ENCODE data around the gene LIN28A.

LIN28A gene

GRCh38 chr1:26388791-26389445, 21.7 kb upstream of the LIN28A start:
- H2AFZ ChIP-seq (ENCODE audit: low read depth, low read length) = no peak overlapping the region
- H3K27me3 ChIP-seq (ENCODE audit: insufficient read depth, low read length, poor library complexity) = peaks cover 5% of the 10 kb centered on the region
- H3K4me1 ChIP-seq (ENCODE audit: insufficient read depth, low read length) = peaks cover 13% of the 10 kb centered on the region
- H3K9me3 ChIP-seq (ENCODE audit: insufficient read depth, low read length, severe bottlenecking) = no peaks in the 10 kb centered on the region
- no peaks in the 10 kb centered on the region for H3K36me3 ChIP-seq (ENCODE audit: insufficient read depth, low read length)
- H3K4me3 ChIP-seq (ENCODE audit: low read depth in 1 of 2, low read length in 2 of 2) = no peak overlapping the region
- H3K27ac ChIP-seq (ENCODE audit: low read length) = no peak overlapping the region
- no peaks in the 10 kb centered on the region for H3K79me2 ChIP-seq (ENCODE audit: insufficient read depth, low read length)
- TF ChIP-seq CTCF (IDR thresholded peaks at IDR 0.05; ENCODE audit: borderline replicate concordance, extremely low read depth, low read length, poor library complexity, severe bottlenecking) (no peak), EZH2 (IDR thresholded peaks at IDR 0.05; ENCODE audit: borderline replicate concordance, low read depth, low read length, severe bottlenecking) (no peak)
- DNase-seq = no peak
- no peaks in the 10 kb centered on the region for H4K20me1 ChIP-seq (ENCODE audit: insufficient read depth, low read length)
- ATAC-seq (ENCODE audit: insufficient read depth, low read depth) = no peak
- H3K4me2 ChIP-seq (ENCODE audit: insufficient read depth, low read length) = no peak overlapping the region
- H3K9ac ChIP-seq (ENCODE audit: low read depth, low read length) = no peak overlapping the region

GRCh38 chr1:26389604-26390247, 20.9 kb upstream of the LIN28A start:
- no peaks in the 10 kb centered on the region for H3K9me3 ChIP-seq (ENCODE audit: insufficient read depth, low read length, severe bottlenecking)
- H3K9ac ChIP-seq (ENCODE audit: low read depth, low read length) = no peak overlapping the region
- peaks cover 5% of the 10 kb centered on the region for H3K27me3 ChIP-seq (ENCODE audit: insufficient read depth, low read length, poor library complexity)
- ATAC-seq (ENCODE audit: insufficient read depth, low read depth) (0 out of 3 replicates have a peak, but pooled peaks have one; percentile 46), DNase-seq (no peak)
- H2AFZ ChIP-seq (ENCODE audit: low read depth, low read length) = no peak overlapping the region
- H3K27ac ChIP-seq (ENCODE audit: low read length) = no peak overlapping the region
- TF ChIP-seq EZH2 (IDR thresholded peaks at IDR 0.05; ENCODE audit: borderline replicate concordance, low read depth, low read length, severe bottlenecking) (no peak), CTCF (IDR thresholded peaks at IDR 0.05; ENCODE audit: borderline replicate concordance, extremely low read depth, low read length, poor library complexity, severe bottlenecking) (no peak)
- no peaks in the 10 kb centered on the region for H3K79me2 ChIP-seq (ENCODE audit: insufficient read depth, low read length)
- no peaks in the 10 kb centered on the region for H4K20me1 ChIP-seq (ENCODE audit: insufficient read depth, low read length)
- peaks cover 13% of the 10 kb centered on the region for H3K4me1 ChIP-seq (ENCODE audit: insufficient read depth, low read length)
- H3K4me3 ChIP-seq (ENCODE audit: low read depth in 1 of 2, low read length in 2 of 2) = no peak overlapping the region
- no peaks in the 10 kb centered on the region for H3K36me3 ChIP-seq (ENCODE audit: insufficient read depth, low read length)
- H3K4me2 ChIP-seq (ENCODE audit: insufficient read depth, low read length) = no peak overlapping the region

- no peak for DNase-seq
- Histone ChIP-seq H3K27me3 (ENCODE audit: insufficient read depth, low read length, poor library complexity) (no peaks in the 10 kb centered on the region), H3K4me1 (ENCODE audit: insufficient read depth, low read length) (no peaks in the 10 kb centered on the region), H3K36me3 (ENCODE audit: insufficient read depth, low read length) (no peaks in the 10 kb centered on the region), H3K9me3 (ENCODE audit: insufficient read depth, low read length, severe bottlenecking) (no peaks in the 10 kb centered on the region), H3K27ac (ENCODE audit: low read length) (no peak overlapping the region), H3K9ac (ENCODE audit: low read depth, low read length) (no peak overlapping the region), H4K20me1 (ENCODE audit: insufficient read depth, low read length) (no peaks in the 10 kb centered on the region), H2AFZ (ENCODE audit: low read depth, low read length) (no peak overlapping the region), H3K4me2 (ENCODE audit: insufficient read depth, low read length) (no peak overlapping the region), H3K79me2 (ENCODE audit: insufficient read depth, low read length) (no peaks in the 10 kb centered on the region), H3K4me3 (ENCODE audit: low read depth in 1 of 2, low read length in 2 of 2) (no peak overlapping the region)
- ATAC-seq (ENCODE audit: insufficient read depth, low read depth) = no peak
- TF ChIP-seq CTCF (IDR thresholded peaks at IDR 0.05; ENCODE audit: borderline replicate concordance, extremely low read depth, low read length, poor library complexity, severe bottlenecking) = peak; percentile 38
- TF ChIP-seq EZH2 (IDR thresholded peaks at IDR 0.05; ENCODE audit: borderline replicate concordance, low read depth, low read length, severe bottlenecking) = no peak
Observed at GRCh38 chr1:26391450-26391849, 19.2 kb upstream of the LIN28A start.
